Left forelimb (tissue), 1 donor: Measurements from ENCODE around the gene PDE4D.
"Not testable (repeated sequence)": the region's sequence is repeated elsewhere in the genome, so short reads cannot be mapped to it uniquely, and the experiment has no call there.

Source experiments
- DNase-seq: peaks from one replicate; pipeline ENCODE4 v3.0.0-alpha.2; 2018; ENCODE audit warnings: low spot score

The PDE4D gene

GRCh38 chr5:59328709-59329296 lies 564.7 kb downstream of the PDE4D start:
- no peak for DNase-seq

DNA sequence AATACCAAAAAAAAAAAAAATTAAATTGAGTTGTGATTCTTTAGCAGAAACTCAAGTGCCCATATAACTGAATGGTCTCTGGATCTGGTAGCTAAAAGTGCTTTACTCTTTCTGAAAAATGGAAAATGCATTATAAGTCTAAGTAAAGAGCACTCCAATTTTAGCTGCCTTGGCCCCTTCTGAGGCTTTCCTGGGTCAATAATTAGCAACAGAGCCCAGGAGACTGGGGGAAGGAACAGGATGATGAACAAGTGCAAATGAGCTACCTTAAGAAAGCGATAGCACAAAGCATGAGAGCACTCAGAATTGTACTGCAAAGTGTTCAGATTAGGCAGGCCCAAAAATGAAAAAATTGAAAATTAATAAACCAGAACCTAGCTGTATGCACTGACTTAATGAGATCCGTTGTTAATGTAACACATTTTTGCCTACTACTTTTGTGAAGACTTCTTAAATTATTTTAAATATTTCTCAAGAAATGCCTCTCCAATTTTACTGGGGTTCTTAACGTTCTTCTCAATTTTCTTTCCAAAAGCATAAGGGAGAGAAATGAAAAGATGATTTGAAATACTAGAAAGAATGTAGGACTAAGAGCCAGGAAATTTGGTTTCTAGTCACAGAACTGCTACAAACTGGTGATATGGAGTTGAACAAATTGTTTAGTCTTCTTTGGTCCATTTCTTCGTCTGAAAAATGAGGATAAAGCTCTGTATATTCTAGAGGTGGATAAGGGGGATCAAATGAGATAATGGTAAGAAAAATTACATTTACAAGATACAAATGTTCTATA lies 566.1 kb downstream of the PDE4D start:
- no peak for DNase-seq

- no peak for DNase-seq
These were observed 566.9 kb downstream of the PDE4D start for GRCh38 chr5:59326596-59326995.

- no peak for DNase-seq
These were observed 568.5 kb downstream of the PDE4D start for GRCh38 chr5:59325070-59325469.

DNA sequence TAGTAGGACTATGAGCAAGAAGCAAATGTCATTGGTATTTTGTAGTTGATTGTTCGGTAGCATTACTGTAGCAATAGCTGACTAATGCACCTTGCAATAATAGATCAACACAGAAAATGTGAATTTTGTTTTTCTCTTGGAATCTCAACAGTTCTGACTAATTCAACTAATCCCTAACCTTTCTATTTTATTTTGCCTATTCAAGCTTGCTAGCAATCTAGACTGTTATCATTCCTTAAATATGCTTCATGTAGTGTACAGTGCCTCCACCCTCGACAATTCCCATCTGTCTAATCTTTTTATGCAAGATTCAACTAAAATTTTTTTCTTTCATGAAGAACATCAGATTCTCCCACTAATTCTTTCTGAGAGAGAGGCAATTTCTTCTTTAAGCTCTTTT lies 570.6 kb downstream of the PDE4D start:
- DNase-seq: no peak

GRCh38 chr5:59322058-59322457 lies 571.5 kb downstream of the PDE4D start:
- DNase-seq: no peak

DNA sequence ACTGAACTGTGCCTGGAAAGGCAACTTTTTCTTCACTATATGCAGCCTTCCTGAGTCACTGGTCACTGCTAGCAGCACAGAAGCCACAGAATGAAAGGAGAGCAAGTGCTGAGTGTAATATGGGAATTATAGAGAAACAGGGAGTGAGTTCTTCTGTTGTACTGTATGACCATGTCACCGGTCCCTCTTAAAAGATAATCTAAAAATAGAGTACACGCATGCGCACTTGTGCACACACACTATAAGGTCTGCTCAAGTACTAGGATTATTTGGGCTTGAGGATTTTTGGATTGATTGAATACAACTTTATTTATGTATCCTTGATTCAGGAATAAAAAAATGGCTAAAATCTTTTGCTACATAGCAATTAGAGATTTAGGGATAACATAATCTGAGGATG lies 571.9 kb downstream of the PDE4D start:
- DNase-seq: no peak

DNA sequence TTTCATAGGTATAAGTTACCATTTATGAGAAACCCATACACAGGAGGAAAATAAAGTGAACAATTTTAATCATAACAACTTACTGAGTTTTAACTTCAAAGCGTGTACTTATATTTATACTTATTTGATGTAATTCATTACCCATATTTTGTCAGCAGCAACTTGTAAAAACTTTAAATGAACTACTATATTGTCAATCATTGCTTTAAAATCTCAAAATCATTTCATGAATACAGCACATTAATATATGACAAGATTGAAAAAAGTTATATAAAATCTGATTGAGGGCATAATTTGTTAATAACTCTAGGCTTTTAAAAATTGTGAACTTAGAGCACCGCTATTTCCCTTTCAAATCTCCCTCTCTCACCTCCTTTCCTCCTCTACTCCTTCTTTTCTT lies 573.1 kb downstream of the PDE4D start:
- no peak for DNase-seq

DNA sequence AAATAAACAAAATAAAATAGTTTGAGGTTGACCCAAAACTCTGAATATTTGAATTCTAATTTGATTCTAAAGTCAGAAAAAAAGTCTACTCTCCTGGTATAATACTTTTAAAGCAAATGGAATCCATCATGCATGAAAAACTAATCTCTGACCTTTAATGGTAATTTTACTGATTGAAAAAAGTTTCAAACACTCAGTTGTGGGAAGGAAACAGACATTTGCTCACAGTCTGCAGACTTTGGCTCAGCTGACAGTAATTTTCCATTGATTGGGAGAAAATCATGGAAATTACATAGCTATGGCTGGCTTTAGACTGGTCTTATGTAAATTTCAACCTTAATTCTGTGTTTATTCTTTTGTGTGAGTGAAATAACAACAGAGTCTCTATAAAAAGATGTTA lies 574.3 kb downstream of the PDE4D start:
- DNase-seq: no peak

- DNase-seq: no peak
These were observed 575.7 kb downstream of the PDE4D start for GRCh38 chr5:59317774-59318205.

- no peak for DNase-seq
These were observed 576.3 kb downstream of the PDE4D start for GRCh38 chr5:59317023-59317773.

DNA sequence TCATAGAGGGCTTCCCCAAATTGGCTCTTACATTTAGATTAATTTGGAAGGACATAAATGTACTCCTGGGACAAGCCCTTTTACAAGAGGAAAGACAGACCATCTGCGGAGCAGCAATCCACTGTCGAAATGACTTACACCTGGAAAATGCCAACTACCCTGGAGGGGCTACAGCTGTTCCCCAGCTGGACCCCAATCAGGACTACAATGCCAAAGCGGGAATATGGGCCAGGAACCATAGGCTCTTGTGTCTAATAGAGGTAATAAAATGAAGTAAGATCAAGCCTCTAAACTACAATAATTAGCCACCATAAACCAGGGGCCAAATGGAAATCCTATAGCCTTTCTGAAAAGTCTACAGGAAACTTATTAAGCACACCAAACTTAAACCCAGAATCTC lies 581.3 kb downstream of the PDE4D start:
- DNase-seq: no peak

DNA sequence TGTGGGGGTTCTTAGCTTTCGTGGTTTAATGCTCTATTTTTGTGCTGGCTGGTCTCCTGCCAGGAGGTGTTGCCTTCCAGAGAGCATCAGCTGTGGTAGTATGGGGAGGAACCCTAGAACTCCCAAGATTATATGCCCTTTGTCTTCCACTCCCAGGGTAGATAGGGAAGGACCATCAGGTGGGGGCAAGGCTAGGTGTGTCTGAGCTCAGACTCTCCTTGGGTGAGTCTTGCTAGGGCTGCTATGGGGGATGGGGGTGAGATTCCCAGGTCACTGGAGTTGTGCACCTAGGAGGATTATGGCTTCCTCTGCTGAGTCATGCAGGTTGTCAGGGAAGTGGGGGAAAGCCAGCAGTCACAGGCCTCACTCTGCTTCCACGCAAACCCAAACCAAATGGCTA lies 584.8 kb downstream of the PDE4D start:
- DNase-seq: not testable (repeated sequence)

GRCh38 chr5:59303289-59303716 lies 590.2 kb downstream of the PDE4D start:
- not testable (repeated sequence) for DNase-seq

GRCh38 chr5:59302509-59302908 lies 591.0 kb downstream of the PDE4D start:
- not testable (repeated sequence) for DNase-seq

- no peak for DNase-seq
These were observed 591.8 kb downstream of the PDE4D start for GRCh38 chr5:59301727-59302126.

DNA sequence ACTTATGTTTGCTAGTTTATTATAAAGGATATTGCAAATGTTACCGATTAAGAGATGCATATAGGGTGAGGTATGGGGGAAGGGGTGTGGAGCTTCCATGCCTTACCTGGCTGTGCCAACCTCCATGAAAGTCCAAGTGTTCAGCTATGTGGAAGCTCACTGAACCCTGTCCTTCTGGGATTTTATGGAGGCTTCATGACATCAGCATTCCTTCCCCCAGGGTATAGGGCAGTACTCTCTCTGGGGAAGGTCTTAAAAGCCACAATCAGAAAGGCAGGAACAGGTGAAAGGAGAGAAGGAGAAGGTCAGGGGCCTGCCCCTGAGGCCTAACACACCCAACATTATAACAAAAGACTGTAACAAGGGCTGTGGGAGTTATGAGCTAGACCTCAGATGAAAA lies 592.6 kb downstream of the PDE4D start:
- no peak for DNase-seq

GRCh38 chr5:59299006-59299405 lies 594.5 kb downstream of the PDE4D start:
- no peak for DNase-seq

GRCh38 chr5:59296317-59297264 lies 596.9 kb downstream of the PDE4D start:
- no peak for DNase-seq

DNA sequence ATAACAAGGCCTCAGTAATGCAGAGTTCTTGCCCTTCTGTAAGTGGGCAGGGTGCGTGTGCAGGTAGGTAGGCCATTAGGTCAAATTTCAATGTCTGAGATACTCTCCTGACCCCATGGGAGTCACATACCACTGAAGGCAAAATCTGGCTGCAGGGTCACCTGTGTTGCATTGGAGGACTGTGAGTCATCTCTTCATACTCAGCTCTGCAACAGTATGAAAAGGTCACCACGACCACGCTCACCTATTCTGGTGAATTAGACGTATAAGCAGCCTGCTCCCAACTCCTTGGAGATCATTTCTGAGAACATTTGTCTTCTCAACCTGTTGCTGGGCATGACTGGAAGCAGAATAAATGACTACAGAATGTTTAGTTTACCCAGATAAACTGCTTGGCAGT lies 599.8 kb downstream of the PDE4D start:
- DNase-seq: no peak

GRCh38 chr5:59291941-59292340 lies 601.6 kb downstream of the PDE4D start:
- DNase-seq: no peak

GRCh38 chr5:59287884-59288283 lies 605.6 kb downstream of the PDE4D start:
- no peak for DNase-seq
